Measurements from ENCODE around the gene ALPL. TPM values are rescaled to one million over a fixed set of nuclear protein-coding genes. Genes with fewer than 3 reads are reported as not detected.
A peak's percentile ranks its signal among the peaks of the same experiment; 100 is the strongest.

ALPL gene
- polyA plus RNA-seq, 2 of the 4 experiments (the other 2 are of a cell fraction) = 0.06 to 0.31 TPM

DNA sequence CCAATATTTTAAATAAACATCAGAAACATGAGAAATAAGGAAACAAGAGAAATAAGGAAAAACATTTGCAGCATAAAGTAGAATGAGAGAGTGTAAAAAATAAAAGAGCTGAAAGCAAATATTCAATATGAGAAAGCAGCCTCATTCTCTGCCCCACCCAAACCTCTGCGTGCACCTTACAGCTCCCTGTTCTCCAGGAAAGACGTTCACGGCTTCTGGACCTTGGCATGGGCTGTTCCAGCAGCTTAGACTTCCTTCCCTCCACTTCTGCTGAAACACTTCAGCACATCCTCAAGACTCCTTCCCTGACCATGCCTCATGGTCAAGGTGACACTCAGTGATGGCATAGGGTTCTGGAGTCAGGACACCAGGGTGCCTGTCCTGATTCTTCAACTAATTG is 23.3 kb downstream of the ALPL start:
- 33% methylated on average over 3 of the region's 3 CpGs for WGBS (ENCODE audit: missing lambda C conversion rate)
- H3K4me2 ChIP-seq = no peak overlapping the region
- ChIA-PET POLR2A (no interaction called here), CTCF (interaction anchor here (1.1 to 1.6 kb wide), 9 partner anchors 8 to 164 kb away, joined by 3 to 6 read pairs (median 4); partner anchors contain the start of gene ALPL)
- H3K9me3 ChIP-seq = no peaks in the 10 kb centered on the region
- DNase-seq (ENCODE audit: low read depth in 1 of 2, low spot score in 1 of 2) = no peak
- no peak for ATAC-seq
- no peak for TF ChIP-seq MYC (IDR thresholded peaks at IDR 0.05; ENCODE audit: borderline replicate concordance, low read length)
- TF ChIP-seq POLR2A (IDR thresholded peaks at IDR 0.05; ENCODE audit: low read length) = no peak
- no peak for TF ChIP-seq KDM1A (IDR thresholded peaks at IDR 0.05; ENCODE audit: low read depth)
- no peak for TF ChIP-seq NFE2L2 (conservative IDR thresholded peaks at IDR 0.05; ENCODE audit: low read length)
- no peak for TF ChIP-seq ZSCAN20 (CRISPR knock-in tag; IDR thresholded peaks at IDR 0.05)
- no peak for TF ChIP-seq CBX8 (IDR thresholded peaks at IDR 0.05)
- no peak for TF ChIP-seq MAZ (IDR thresholded peaks at IDR 0.05; ENCODE audit: borderline replicate concordance, low read depth, low read length)
- TF ChIP-seq, protein P1, sequence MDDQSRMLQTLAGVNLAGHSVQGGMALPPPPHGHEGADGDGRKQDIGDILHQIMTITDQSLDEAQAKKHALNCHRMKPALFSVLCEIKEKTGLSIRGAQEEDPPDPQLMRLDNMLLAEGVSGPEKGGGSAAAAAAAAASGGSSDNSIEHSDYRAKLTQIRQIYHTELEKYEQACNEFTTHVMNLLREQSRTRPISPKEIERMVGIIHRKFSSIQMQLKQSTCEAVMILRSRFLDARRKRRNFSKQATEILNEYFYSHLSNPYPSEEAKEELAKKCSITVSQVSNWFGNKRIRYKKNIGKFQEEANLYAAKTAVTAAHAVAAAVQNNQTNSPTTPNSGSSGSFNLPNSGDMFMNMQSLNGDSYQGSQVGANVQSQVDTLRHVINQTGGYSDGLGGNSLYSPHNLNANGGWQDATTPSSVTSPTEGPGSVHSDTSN (IDR thresholded peaks at IDR 0.05) = no peak
- TF ChIP-seq, protein P2, sequence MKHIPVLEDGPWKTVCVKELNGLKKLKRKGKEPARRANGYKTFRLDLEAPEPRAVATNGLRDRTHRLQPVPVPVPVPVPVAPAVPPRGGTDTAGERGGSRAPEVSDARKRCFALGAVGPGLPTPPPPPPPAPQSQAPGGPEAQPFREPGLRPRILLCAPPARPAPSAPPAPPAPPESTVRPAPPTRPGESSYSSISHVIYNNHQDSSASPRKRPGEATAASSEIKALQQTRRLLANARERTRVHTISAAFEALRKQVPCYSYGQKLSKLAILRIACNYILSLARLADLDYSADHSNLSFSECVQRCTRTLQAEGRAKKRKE (CRISPR knock-in tag; IDR thresholded peaks at IDR 0.05; ENCODE audit: low read depth) = no peak
- TF ChIP-seq, protein P3, sequence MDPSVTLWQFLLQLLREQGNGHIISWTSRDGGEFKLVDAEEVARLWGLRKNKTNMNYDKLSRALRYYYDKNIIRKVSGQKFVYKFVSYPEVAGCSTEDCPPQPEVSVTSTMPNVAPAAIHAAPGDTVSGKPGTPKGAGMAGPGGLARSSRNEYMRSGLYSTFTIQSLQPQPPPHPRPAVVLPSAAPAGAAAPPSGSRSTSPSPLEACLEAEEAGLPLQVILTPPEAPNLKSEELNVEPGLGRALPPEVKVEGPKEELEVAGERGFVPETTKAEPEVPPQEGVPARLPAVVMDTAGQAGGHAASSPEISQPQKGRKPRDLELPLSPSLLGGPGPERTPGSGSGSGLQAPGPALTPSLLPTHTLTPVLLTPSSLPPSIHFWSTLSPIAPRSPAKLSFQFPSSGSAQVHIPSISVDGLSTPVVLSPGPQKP (IDR thresholded peaks at IDR 0.05; ENCODE audit: low read depth, low read length) = no peak
- no peak for TF ChIP-seq CEBPB (IDR thresholded peaks at IDR 0.05)
- no peak for TF ChIP-seq RAD21 (conservative IDR thresholded peaks at IDR 0.05 in 1 of 2, IDR thresholded peaks at IDR 0.05 in 1 of 2)
- TF ChIP-seq FOSB (CRISPR knock-in tag; IDR thresholded peaks at IDR 0.05) = no peak
- TF ChIP-seq ZFP36 (IDR thresholded peaks at IDR 0.05; ENCODE audit: borderline replicate concordance, partially characterized antibody) = no peak
- TF ChIP-seq ESRRA (IDR thresholded peaks at IDR 0.05; ENCODE audit: borderline replicate concordance, low read length) = no peak
- TF ChIP-seq FOSL2 (IDR thresholded peaks at IDR 0.05) = no peak
- no peak for TF ChIP-seq FOSL2 (CRISPR knock-in tag; IDR thresholded peaks at IDR 0.05)
- TF ChIP-seq HDAC2 (IDR thresholded peaks at IDR 0.05) = no peak
- TF ChIP-seq EHF (CRISPR knock-in tag; IDR thresholded peaks at IDR 0.05) = no peak
- no peak overlapping the region for H3K27ac ChIP-seq
- no peak overlapping the region for H3K4me3 ChIP-seq
- FAIRE-seq = no peak
- H3K4me1 ChIP-seq = no peaks in the 10 kb centered on the region

DNA sequence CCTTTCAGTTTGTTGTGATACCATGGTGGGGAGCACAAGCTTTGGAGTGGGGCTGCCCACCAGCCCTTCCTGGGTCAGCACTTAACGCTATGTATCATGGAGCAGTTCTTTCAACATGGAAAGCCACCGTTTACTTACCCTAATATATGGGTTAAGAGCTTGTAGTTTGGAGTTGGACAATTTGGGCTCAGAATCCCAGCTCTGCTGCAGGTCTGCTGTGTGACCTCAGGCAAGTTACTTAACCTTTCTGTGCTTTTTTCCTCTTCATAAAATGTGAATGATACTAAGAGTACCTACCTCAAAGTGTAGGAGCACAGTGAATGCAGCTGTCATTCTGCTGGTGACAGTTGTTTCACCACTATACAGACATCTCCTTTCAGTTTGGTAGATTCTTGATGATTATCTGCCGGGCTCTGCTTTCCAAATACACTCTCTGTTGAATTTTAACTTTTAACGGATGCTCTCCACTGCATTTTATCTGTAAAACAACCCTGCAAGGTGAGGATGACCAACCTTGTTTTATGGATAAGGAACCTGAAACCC is 23.8 kb downstream of the ALPL start:
- ChIA-PET POLR2A (no interaction called here), CTCF (interaction anchor here (1.1 to 1.6 kb wide), 8 partner anchors 13 to 164 kb away, joined by 3 to 6 read pairs (median 4); partner anchors contain the start of gene ALPL)
- FAIRE-seq (no peak), ATAC-seq (no peak), DNase-seq (ENCODE audit: low read depth in 1 of 2, low spot score in 1 of 2) (no peak)
- Histone ChIP-seq H3K9me3 (no peaks in the 10 kb centered on the region), H3K27ac (no peak overlapping the region), H3K4me1 (no peaks in the 10 kb centered on the region), H3K4me2 (no peak overlapping the region), H3K4me3 (no peak overlapping the region)
- WGBS (ENCODE audit: missing lambda C conversion rate) = 49% methylated on average over 4 of the region's 4 CpGs
- TF ChIP-seq FOSL2 (IDR thresholded peaks at IDR 0.05) = no peak
- no peak for TF ChIP-seq FOSL2 (CRISPR knock-in tag; IDR thresholded peaks at IDR 0.05)
- TF ChIP-seq ZFP36 (IDR thresholded peaks at IDR 0.05; ENCODE audit: borderline replicate concordance, partially characterized antibody) = peak; percentile 20

DNA sequence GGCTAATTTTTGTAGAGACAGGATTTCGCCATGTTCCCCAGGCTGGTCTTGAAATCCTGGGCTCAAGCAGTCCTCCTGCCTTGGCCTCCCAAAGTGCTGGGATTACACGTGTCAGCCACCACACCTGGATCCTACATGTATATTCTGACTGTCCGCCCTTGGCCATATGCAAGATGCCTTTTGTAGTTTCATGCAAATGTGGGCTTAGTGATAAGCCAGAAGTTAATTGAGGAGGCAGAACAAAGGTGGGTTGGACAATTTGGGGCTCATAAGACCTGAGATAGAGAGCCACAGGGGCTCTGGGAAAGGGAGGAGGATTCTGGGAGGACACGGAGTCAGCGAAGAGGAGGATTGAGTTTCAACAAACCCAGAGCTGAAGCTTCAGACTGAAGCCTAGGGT is 24.9 kb downstream of the ALPL start:
- no peak for ATAC-seq
- ChIA-PET CTCF (interaction anchor here (0.6 to 3.1 kb wide), 6 partner anchors 13 to 317 kb away, joined by 3 to 23 read pairs (median 4); no protein-coding TSS in a partner anchor), POLR2A (no interaction called here)
- Histone ChIP-seq H3K4me3 (no peak overlapping the region), H3K4me2 (no peak overlapping the region), H3K27ac (no peak overlapping the region), H3K9me3 (no peaks in the 10 kb centered on the region), H3K4me1 (no peaks in the 10 kb centered on the region)
- 70% methylated on average over 5 of the region's 5 CpGs for WGBS (ENCODE audit: missing lambda C conversion rate)
- no peak for DNase-seq (ENCODE audit: low read depth in 1 of 2, low spot score in 1 of 2)
- FAIRE-seq = no peak
- TF ChIP-seq RNF2 (IDR thresholded peaks at IDR 0.05; ENCODE audit: borderline replicate concordance, low read depth) (no peak), JUNB (IDR thresholded peaks at IDR 0.05) (no peak), HOXA7 (CRISPR knock-in tag; IDR thresholded peaks at IDR 0.05) (no peak), CHD2 (IDR thresholded peaks at IDR 0.05; ENCODE audit: low read length, partially characterized antibody) (no peak), MYC (IDR thresholded peaks at IDR 0.05; ENCODE audit: borderline replicate concordance, low read length) (no peak)

Measured in A549 (cell line).